GM12875 (cell line): ENCODE results near the gene CELA3A.
"Not testable (repeated sequence)": the region's sequence is repeated elsewhere in the genome, so short reads cannot be mapped to it uniquely, and the experiment has no call there.

Experiments used
- H3K4me3 ChIP-seq: one replicate; pipeline ENCODE4 v1.5.1; 2011; ENCODE audit warnings: low read depth, low read length, control low read depth
- CTCF ChIP-seq: IDR thresholded peaks from 2 replicates; pipeline ENCODE4 v1.5.1; 2011; ENCODE audit warnings: low read depth, mild to moderate bottlenecking, control low read depth, inconsistent platforms, low read length, moderate library complexity, borderline replicate concordance; ENCODE audit not compliant: insufficient read depth

CELA3A gene

DNA sequence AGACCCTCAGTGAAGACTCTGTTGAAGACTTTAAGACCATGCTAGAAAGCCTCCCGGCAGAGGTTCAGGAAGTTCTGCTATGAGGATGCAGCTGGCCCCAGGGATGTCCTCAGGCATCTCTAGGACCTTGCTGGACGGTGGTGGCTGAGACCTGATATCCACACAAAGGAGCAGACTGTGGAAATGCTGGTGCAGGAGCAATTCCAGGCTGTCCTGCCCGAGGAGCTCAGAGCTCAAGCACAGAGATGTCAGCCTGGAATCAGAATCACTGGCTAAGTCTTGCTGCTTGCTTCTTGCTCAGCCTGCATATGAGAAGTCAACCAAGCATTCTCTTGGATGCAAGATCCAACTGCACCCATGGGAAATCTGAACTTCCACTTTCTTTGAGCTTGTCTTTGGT is 29.0 kb downstream of the CELA3A start:
- no peak overlapping the region for H3K4me3 ChIP-seq
- TF ChIP-seq CTCF, result no peak

GRCh38 chr1:22031214-22031962 is 29.9 kb downstream of the CELA3A start:
- no peak overlapping the region for H3K4me3 ChIP-seq
- TF ChIP-seq CTCF, result no peak

DNA sequence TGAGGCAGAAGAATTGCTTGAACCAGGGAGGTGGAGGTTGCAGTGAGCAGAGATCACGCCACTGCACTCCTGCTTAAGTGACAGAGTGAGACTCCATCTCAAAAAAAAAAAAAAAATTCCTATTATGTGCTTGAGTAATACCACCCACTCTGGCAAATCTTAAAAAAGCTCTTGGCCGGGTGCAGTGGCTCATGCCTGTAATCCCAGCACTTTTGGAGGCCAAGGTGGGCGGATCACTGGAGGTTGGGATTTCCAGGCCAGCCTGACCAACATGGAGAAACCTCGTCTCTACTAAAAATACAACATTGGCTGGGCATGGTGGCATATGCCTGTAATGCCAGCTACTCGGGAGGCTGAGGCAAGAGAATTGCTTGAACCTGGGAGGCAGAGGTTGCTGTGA is 33.4 kb downstream of the CELA3A start:
- not testable (repeated sequence) for H3K4me3 ChIP-seq

GRCh38 chr1:22037520-22037919 is 36.1 kb downstream of the CELA3A start:
- no peak for TF ChIP-seq CTCF
- H3K4me3 ChIP-seq, result no peak overlapping the region

- no peak for TF ChIP-seq CTCF
- no peak overlapping the region for H3K4me3 ChIP-seq
Measured at GRCh38 chr1:22038036-22038435, 36.6 kb downstream of the CELA3A start.

DNA sequence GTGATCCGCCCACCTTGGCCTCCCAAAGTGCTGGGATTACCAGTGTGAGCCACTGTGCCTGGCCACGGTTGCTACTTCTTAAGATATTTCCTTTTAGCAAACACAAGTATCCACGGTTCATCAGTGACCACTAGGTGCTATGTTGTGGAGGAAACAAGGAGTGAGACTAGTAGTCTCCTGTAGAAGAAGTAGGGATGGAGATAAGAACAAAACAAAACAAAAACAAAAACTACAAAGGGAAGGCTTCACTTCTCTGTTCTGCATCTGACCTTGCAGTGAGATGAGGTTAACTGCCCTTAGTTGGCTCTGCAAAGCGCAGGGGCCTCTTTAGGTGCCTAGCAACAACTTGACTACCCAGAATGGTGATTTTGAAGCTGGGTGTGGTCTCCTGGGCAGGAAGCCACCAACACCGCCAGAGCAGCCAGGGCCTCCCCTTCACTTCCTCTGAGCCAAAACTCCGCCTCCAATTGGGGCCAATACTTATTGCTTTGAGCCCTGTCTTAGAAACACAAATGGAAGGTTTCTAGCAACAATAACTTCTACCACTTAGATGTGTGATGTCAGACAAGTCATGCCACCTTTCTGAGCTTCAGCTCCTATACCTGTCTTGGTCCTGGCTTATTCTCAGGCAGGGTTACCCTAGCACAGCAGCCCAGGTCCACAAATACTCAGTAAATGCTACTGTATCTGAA is 38.3 kb downstream of the CELA3A start:
- H3K4me3 ChIP-seq, result peak overlapping the region; percentile 5
- peak; percentile 17; the same call in 1 of the 2 replicates for TF ChIP-seq CTCF

DNA sequence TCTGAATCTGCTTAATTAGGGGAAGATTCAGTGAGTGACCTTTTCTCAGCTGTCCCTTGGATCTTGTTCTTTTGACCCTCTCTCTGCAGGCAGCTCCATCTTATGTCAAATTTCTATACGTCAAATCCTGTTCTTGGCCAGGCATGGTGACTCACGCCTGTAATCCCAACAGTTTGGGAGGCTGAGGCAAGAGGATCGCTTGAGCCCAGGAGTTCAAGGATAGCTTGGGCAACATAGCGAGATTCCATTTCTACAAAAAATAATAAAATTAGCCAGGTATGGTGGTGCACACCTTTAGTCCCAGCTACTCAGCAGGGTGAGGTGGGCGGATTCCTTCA is 38.8 kb downstream of the CELA3A start:
- no peak for TF ChIP-seq CTCF
- no peak overlapping the region for H3K4me3 ChIP-seq
